Testis (tissue), 3 donors: ENCODE data around the gene MFN1. TPM values are rescaled to one million over a fixed set of nuclear protein-coding genes. Genes with fewer than 3 reads are reported as not detected.

Experiments
- DNase-seq: peaks from one replicate; pipeline ENCODE4 v3.0.0-alpha.2; 2019
- H3K27ac ChIP-seq, 2 donors: fragments of 200-600 bp; sonication (generic); one replicate each; pipeline ENCODE4 v1.5.1; 2019
- H3K27me3 ChIP-seq: fragments of 200-600 bp; sonication (generic); one replicate; pipeline ENCODE4 v1.5.1; 2019
- H3K36me3 ChIP-seq: fragments of 200-600 bp; sonication (generic); one replicate; pipeline ENCODE4 v1.5.1; 2017; ENCODE audit warnings: low read depth; ENCODE audit errors: missing control alignments
- H3K4me1 ChIP-seq: fragments of 200-600 bp; sonication (generic); one replicate; pipeline ENCODE4 v1.5.1; 2019
- H3K4me3 ChIP-seq, 2 donors: fragments of 200-600 bp; sonication (generic); one replicate each; pipeline ENCODE4 v1.5.1; 2017 to 2019
- H3K9me3 ChIP-seq: fragments of 200-600 bp; sonication (generic); one replicate; pipeline ENCODE4 v1.5.1; 2017
- POLR2A ChIP-seq: fragments of 450-650 bp; IDR thresholded peaks from one replicate; pipeline ENCODE4 v1.6.1; 2017; ENCODE audit warnings: antibody characterized with exemption, mild to moderate bottlenecking, moderate library complexity
- WGBS, 2 donors: methylation state at CpG; one replicate each; pipeline ENCODE4 v1.1.5; 2018; 5-methylcytosine and 5-hydroxymethylcytosine counted together
- intact Hi-C: fragments of 100-400 bp; cut with DNase I; formaldehyde crosslinking; loops from one replicate; pipeline ENCODE4 v1.15.1; 2023; ENCODE audit warnings: low total_unique reads
- polyA plus RNA-seq: library from polyadenylated mRNA; stranded (reverse); fragments of 350-450 nt; fragmentation: Illumina TruSeq; extraction: RNeasy Lipid Tissue Mini Kit (QIAGEN cat#74804); gene quantifications from one replicate; pipeline ENCODE4 v1.2.3, GENCODE V29; 2014; ENCODE audit warnings: low read depth, low replicate concordance; ENCODE audit not compliant: insufficient read depth
- total RNA-seq, 2 donors: library from RNA; depleted of rRNA; stranded (reverse); fragments of >200 nt; gene quantifications; one replicate each; pipeline ENCODE4 v1.2.3, GENCODE V29; 2016
- TF ChIP-seq, protein P1 (sequence below), 3 experiments: fragments of 450-650 bp in 2 of 3; fragments of 200-600 bp in 1 of 3; sonication (generic) in 1 of 3; IDR thresholded peaks; one replicate each; pipeline ENCODE4 v1.5.1; 2016 to 2019; ENCODE audit warnings: antibody characterized with exemption in 3 of 3, mild to moderate bottlenecking in 2 of 3, moderate library complexity in 1 of 3

The MFN1 gene
- total and polyA plus RNA-seq, 3 donors from 2014 or later = 23.1 to 50.9 (median 39.5) TPM

- Histone ChIP-seq H3K36me3 (no peaks in the 10 kb centered on the region), H3K9me3 (no peaks in the 10 kb centered on the region), H3K27me3 (no peaks in the 10 kb centered on the region), H3K27ac (no peak overlapping the region), H3K4me3 (no peak overlapping the region), H3K4me1 (no peaks in the 10 kb centered on the region)
- intact Hi-C loops = no loop called here
- no peak for TF ChIP-seq POLR2A
- TF ChIP-seq, protein P1, sequence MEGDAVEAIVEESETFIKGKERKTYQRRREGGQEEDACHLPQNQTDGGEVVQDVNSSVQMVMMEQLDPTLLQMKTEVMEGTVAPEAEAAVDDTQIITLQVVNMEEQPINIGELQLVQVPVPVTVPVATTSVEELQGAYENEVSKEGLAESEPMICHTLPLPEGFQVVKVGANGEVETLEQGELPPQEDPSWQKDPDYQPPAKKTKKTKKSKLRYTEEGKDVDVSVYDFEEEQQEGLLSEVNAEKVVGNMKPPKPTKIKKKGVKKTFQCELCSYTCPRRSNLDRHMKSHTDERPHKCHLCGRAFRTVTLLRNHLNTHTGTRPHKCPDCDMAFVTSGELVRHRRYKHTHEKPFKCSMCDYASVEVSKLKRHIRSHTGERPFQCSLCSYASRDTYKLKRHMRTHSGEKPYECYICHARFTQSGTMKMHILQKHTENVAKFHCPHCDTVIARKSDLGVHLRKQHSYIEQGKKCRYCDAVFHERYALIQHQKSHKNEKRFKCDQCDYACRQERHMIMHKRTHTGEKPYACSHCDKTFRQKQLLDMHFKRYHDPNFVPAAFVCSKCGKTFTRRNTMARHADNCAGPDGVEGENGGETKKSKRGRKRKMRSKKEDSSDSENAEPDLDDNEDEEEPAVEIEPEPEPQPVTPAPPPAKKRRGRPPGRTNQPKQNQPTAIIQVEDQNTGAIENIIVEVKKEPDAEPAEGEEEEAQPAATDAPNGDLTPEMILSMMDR (IDR thresholded peaks at IDR 0.05) = no peak
- 93 to 98% methylated on average over 3 of the region's 3 CpGs for WGBS, 2 donors
- no peak for DNase-seq
Observed at GRCh38 chr3:179418610-179419009, 71.1 kb downstream of the MFN1 start.

- 27 to 35% methylated on average over 2 of the region's 2 CpGs for WGBS, 2 donors
- no peaks in the 10 kb centered on the region for H3K4me1 ChIP-seq
- H3K27ac ChIP-seq = no peak overlapping the region
- H3K36me3 ChIP-seq = no peaks in the 10 kb centered on the region
- H3K27me3 ChIP-seq = no peaks in the 10 kb centered on the region
- DNase-seq = peak; percentile 36
- TF ChIP-seq, protein P1 (IDR thresholded peaks at IDR 0.05) = peak in 1 of 3 experiments; percentile 32
- TF ChIP-seq POLR2A = no peak
- H3K9me3 ChIP-seq = no peaks in the 10 kb centered on the region
- no peak overlapping the region for H3K4me3 ChIP-seq
- intact Hi-C loops = no loop called here
Observed at GRCh38 chr3:179421500-179421899, 74.0 kb downstream of the MFN1 start.

- 90 to 94% methylated on average over 6 of the region's 6 CpGs for WGBS, 2 donors
- DNase-seq = no peak
- H3K27ac ChIP-seq = no peak overlapping the region
- TF ChIP-seq POLR2A = no peak
- TF ChIP-seq, protein P1 (IDR thresholded peaks at IDR 0.05) = no peak
- no peaks in the 10 kb centered on the region for H3K9me3 ChIP-seq
- H3K4me1 ChIP-seq = no peaks in the 10 kb centered on the region
- H3K27me3 ChIP-seq = no peaks in the 10 kb centered on the region
- H3K4me3 ChIP-seq = no peak overlapping the region
- no peaks in the 10 kb centered on the region for H3K36me3 ChIP-seq
- intact Hi-C loops = no loop called here
Observed at GRCh38 chr3:179425075-179425474, 77.6 kb downstream of the MFN1 start.

DNA sequence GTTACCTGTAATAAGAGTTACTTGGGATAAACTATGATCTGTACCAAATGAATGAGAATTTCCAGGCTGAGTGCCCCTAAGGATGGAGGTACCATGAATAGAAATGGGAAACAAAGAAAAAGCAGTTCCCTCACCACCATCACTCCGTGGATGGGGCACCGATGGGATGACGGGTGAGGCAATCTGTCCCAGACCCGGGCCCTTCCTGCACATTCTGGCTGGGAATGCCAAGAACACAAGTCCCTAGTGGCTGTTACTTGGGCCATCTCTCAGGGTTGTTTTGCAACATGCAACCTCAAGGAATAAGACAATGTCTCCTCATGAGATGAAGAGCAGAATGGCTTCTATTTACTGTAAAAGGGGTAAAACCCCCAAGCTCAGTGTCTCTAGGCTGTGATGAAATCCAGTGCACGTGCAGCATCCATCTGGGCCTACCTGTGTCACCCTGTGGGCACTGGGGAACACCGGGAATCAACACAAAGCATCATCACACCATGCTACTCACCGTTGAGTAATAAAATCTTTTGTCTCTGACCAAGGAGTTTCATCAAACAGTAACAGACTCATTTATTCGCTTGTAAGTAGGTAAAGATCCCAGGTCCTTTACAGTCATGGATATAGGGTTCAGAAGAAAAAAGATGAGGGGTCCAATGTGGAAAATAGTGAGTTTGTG lies 81.5 kb downstream of the MFN1 start:
- Histone ChIP-seq H3K9me3 (no peaks in the 10 kb centered on the region), H3K27ac (no peak overlapping the region), H3K4me3 (no peak overlapping the region), H3K36me3 (no peaks in the 10 kb centered on the region), H3K27me3 (no peaks in the 10 kb centered on the region), H3K4me1 (no peaks in the 10 kb centered on the region)
- WGBS, 2 donors = 92 to 94% methylated on average over 8 of the region's 8 CpGs
- no peak for DNase-seq
- TF ChIP-seq POLR2A = no peak
- TF ChIP-seq, protein P1 (IDR thresholded peaks at IDR 0.05) = no peak
- intact Hi-C loops = no loop called here

DNA sequence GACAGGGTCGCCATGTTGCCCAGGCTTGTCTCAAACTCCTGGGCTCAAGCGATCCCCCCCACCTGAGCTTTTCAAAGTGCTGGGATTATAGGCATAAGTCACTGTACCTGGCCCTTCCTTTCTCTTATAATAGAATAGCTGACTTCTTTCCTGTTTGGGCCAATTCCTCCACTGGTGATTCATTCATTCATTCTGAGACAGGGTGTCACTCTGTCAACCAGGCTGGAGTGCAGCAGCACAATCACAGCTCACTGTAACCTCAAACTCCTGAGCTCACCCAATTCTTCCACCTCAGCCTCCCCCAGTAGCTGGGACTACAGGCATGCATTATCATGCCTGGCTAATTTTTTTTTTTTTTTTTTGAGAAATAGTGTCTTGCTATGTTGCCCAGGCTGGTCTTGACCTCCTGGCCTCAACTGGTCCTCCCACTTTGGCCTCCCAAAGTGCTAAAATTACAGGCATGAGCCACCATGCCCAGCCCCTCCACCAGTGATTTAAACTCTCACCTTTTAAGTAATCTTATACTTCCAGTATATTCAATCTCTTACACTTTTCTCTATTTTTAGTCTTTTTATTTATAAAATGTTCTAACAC lies 82.9 kb downstream of the MFN1 start:
- intact Hi-C loops = no loop called here
- no peak overlapping the region for H3K27ac ChIP-seq

More for the DNA sequence above, 82.9 kb downstream of the MFN1 start:
- H3K36me3 ChIP-seq = no peaks in the 10 kb centered on the region
- H3K4me1 ChIP-seq = no peaks in the 10 kb centered on the region
- no peaks in the 10 kb centered on the region for H3K27me3 ChIP-seq
- no peak overlapping the region for H3K4me3 ChIP-seq
- WGBS, 2 donors = 96 to 97% methylated on average over 2 of the region's 2 CpGs
- no peak for DNase-seq
- H3K9me3 ChIP-seq = no peaks in the 10 kb centered on the region
- no peak for TF ChIP-seq POLR2A
- TF ChIP-seq, protein P1 (IDR thresholded peaks at IDR 0.05) = no peak
